ENCODE measurements around the gene ABCC1.

Gene ABCC1

GRCh38 chr16:16059160-16059559, 109.7 kb downstream of the ABCC1 start:
- no peak for DNase-seq (ENCODE audit: low read depth)
- no peak overlapping the region for H3K4me3 ChIP-seq (ENCODE audit: control insufficient read depth, low read depth, low read length)
- TF ChIP-seq CTCF (IDR thresholded peaks at IDR 0.05; ENCODE audit: control insufficient read depth, insufficient read depth, low read depth, low read length, missing control alignments), result no peak

DNA sequence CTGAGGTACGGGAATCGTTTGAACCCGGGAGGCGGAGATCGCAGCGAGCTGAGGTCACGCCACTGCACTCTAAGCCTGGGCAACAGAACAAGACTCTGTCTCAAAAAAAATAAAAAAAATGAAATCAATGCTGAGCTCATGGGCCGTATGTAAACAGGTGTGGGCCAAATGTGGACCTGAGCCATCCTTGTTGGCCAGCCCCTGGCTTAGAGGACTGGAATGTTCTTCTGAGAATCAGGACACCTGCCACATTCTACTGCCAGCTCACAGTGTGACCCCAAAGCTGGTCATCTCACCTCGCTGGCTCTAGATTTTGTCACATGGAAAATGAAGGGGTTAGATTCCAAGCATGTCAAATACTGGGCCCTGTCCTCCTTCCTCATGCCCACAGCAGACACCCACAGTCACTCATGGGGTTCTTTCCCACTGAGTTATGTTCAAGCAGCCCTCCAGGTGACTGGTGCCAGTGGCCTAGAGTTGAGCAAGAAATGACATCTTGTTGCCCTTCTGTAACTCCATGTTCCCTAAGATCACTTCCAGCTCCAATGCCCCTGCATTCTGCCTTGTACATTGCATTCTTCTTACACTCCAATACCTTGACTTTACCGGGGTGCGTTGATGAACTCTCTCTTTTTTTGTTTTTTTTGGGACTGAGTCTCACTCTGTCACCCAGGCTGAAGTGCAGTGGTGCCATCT, 110.6 kb downstream of the ABCC1 start:
- no peak for TF ChIP-seq CTCF (IDR thresholded peaks at IDR 0.05; ENCODE audit: control insufficient read depth, insufficient read depth, low read depth, low read length, missing control alignments)
- no peak overlapping the region for H3K4me3 ChIP-seq (ENCODE audit: control insufficient read depth, low read depth, low read length)
- no peak for DNase-seq (ENCODE audit: low read depth)

DNA sequence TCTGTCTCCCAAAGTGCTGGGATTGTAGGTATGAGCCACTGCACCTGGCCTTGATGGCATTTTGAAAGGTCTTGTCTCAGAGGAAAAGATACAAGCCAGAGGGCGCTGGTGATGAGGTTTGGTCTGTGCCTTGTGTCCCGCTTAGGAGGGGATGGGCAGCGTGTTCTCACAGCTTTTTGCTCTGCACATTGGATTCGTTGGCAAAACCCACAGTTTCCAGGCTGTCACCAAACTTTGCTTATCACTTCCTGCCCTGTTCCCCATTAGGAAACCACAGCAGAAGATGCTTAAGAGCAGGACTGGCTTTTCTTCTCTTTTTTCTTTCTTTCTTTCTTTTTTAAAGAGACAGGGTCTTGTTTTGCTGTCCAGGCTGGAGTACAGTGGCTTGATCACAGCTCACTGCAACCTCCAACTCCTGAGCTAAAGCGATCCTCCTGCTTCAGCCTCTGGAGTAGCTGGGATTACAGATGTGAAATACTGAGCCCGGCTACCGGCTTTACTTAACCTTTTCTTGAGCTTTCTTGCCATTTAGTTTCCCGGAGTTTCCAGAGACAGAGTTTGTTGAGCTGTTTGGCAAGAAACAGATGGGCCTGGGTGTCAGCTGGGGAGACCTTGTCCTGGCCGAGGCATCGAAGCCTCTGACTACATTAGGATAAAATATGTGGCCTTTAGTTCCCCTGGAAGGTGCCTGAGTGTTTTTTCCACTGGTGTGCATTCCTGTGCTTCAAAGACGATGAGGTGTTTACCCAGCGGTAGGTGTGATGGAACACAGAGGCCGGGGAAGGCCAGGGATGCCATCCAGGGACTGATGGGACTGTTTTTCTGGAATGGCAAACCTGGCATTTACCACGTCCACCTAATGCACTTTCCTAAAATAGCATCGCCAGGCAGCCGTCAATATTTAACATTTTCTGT, 112.9 kb downstream of the ABCC1 start:
- no peak for DNase-seq (ENCODE audit: low read depth)
- TF ChIP-seq CTCF (IDR thresholded peaks at IDR 0.05; ENCODE audit: control insufficient read depth, insufficient read depth, low read depth, low read length, missing control alignments), result no peak
- H3K4me3 ChIP-seq (ENCODE audit: control insufficient read depth, low read depth, low read length), result no peak overlapping the region

DNA sequence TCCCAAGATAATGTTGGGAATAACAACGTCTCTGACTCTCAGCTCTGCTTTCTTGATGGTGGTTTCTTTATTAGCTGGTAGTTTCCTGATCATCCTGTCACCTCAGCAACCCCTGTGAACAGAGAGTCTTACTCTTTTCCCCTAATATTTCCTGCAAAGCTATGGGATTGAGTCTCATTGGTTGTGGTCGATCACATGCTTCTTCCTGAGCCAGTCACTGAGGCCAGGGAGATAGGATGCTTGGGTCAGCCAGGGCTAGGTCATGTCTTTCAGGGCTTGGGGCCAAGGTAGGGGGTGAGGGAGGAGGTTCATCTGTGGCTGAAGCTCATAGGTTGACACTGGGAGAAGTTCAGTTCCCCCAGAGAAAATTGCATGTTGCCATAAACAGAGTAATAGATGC, 114.3 kb downstream of the ABCC1 start:
- H3K4me3 ChIP-seq (ENCODE audit: control insufficient read depth, low read depth, low read length), result no peak overlapping the region
- DNase-seq (ENCODE audit: low read depth), result no peak
- TF ChIP-seq CTCF (IDR thresholded peaks at IDR 0.05; ENCODE audit: control insufficient read depth, insufficient read depth, low read depth, low read length, missing control alignments), result no peak

DNA sequence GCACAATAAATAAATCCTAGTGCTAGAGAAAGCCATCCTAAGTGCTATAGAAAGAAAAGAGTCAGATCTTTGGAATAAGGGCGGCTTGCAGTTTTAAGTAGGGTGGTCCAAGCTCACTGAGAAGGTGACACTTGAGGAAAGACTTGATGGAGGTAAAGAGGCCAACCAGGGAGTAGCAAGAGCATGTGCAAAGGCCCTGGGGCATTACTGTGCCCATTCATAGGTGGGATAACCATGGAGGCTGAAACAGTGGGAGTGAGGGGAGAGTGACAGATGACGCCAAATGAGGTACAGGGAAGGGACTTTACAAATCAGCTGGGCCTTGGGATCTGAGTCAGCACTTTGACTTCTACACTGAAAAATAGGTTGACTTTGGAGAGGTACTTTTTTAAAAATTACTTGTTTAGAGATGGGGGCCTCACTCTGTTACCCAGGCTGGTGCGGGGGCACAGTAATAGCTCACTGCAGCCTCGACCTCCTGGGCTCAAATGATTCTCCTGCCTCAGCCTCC, 115.5 kb downstream of the ABCC1 start:
- no peak overlapping the region for H3K4me3 ChIP-seq (ENCODE audit: control insufficient read depth, low read depth, low read length)
- no peak for TF ChIP-seq CTCF (IDR thresholded peaks at IDR 0.05; ENCODE audit: control insufficient read depth, insufficient read depth, low read depth, low read length, missing control alignments)
- no peak for DNase-seq (ENCODE audit: low read depth)

GRCh38 chr16:16067127-16067526, 117.7 kb downstream of the ABCC1 start:
- TF ChIP-seq CTCF (IDR thresholded peaks at IDR 0.05; ENCODE audit: control insufficient read depth, insufficient read depth, low read depth, low read length, missing control alignments), result no peak
- H3K4me3 ChIP-seq (ENCODE audit: control insufficient read depth, low read depth, low read length), result no peak overlapping the region
- no peak for DNase-seq (ENCODE audit: low read depth)
